Endodermal cell (in vitro differentiated cells): ENCODE results near the gene PRTG. TPM values are rescaled to one million over a fixed set of nuclear protein-coding genes. Genes with fewer than 3 reads are reported as not detected.

ENCODE experiments used
- DNase-seq: peaks from one replicate; pipeline ENCODE4 v3.0.0-alpha.2; 2017
- H3K27ac ChIP-seq: 2 replicates; pipeline ENCODE4 v1.5.1; 2013; ENCODE audit warnings: mild to moderate bottlenecking, low read depth, low read length, moderate library complexity
- H3K27me3 ChIP-seq: 2 replicates; pipeline ENCODE4 v1.6.1; 2013; ENCODE audit warnings: mild to moderate bottlenecking, low read length, moderate library complexity; ENCODE audit not compliant: insufficient read depth, control insufficient read depth, poor library complexity, severe bottlenecking
- H3K36me3 ChIP-seq: 2 replicates; pipeline ENCODE4 v1.7.0; 2013; ENCODE audit warnings: mild to moderate bottlenecking, low read length, moderate library complexity; ENCODE audit not compliant: control insufficient read depth, insufficient read depth
- H3K4me1 ChIP-seq: one replicate; pipeline ENCODE4 v1.7.0; 2013; ENCODE audit warnings: low read length; ENCODE audit not compliant: control insufficient read depth, insufficient read depth
- H3K4me3 ChIP-seq: 2 replicates; pipeline ENCODE4 v1.5.1; 2013; ENCODE audit warnings: mild to moderate bottlenecking, low read length, moderate library complexity
- H3K9ac ChIP-seq: 2 replicates; pipeline ENCODE4 v1.6.1; 2013; ENCODE audit warnings: mild to moderate bottlenecking, low read length, moderate library complexity; ENCODE audit not compliant: poor library complexity, severe bottlenecking; ENCODE audit errors: extremely low read depth
- H3K9me3 ChIP-seq: 2 replicates; pipeline ENCODE4 v1.6.1; 2013; ENCODE audit warnings: mild to moderate bottlenecking, low read length, moderate library complexity; ENCODE audit not compliant: control insufficient read depth
- H3K27ac Mint-ChIP-seq: 2 replicates; pipeline ENCODE4 v1.8.0; 2020; ENCODE audit warnings: mixed read lengths
- H3K27me3 Mint-ChIP-seq: 2 replicates; pipeline ENCODE4 v1.8.0; 2021; ENCODE audit warnings: mild to moderate bottlenecking, mixed read lengths; ENCODE audit not compliant: insufficient read depth
- H3K36me3 Mint-ChIP-seq: 2 replicates; pipeline ENCODE4 v1.8.0; 2020; ENCODE audit warnings: low read depth, mixed read lengths
- H3K4me1 Mint-ChIP-seq: 2 replicates; pipeline ENCODE4 v1.8.0; 2020; ENCODE audit warnings: mixed read lengths
- H3K4me3 Mint-ChIP-seq: 2 replicates; pipeline ENCODE4 v1.8.0; 2020; ENCODE audit warnings: mild to moderate bottlenecking, moderate library complexity, mixed read lengths
- H3K9me3 Mint-ChIP-seq: 2 replicates; pipeline ENCODE4 v1.8.0; 2020; ENCODE audit warnings: mild to moderate bottlenecking, mixed read lengths
- WGBS, 2 experiments: methylation state at CpG; one replicate each; pipeline versions ENCODE4 v1.1.5 to v1.1.7; 2013; ENCODE audit warnings: missing lambda C conversion rate in 2 of 2, mixed read lengths in 1 of 2; ENCODE audit not compliant: insufficient coverage in 1 of 2, insufficient read length in 1 of 2; 5-methylcytosine and 5-hydroxymethylcytosine counted together
- long read RNA-seq, 4 experiments: library from polyadenylated mRNA in 2 of 4; library from RNA in 1 of 4; library from capped mRNA in 1 of 4; stranded (forward) in 3 of 4; unstranded in 1 of 4; transcript quantifications; one replicate each; pipeline ENCODE4 v2.0.0, GENCODE V29; 2020 to 2021; ENCODE audit warnings: inconsistent platforms in 1 of 4
- polyA plus RNA-seq, 2 experiments: library from polyadenylated mRNA; stranded (reverse); fragments of 50-300 nt; gene quantifications; one replicate each; pipeline ENCODE4 v1.2.3, GENCODE V29; 2013
- total RNA-seq, 2 donors: library from RNA; stranded (reverse); fragmentation: NEBNext Ultra II Directional in 1 of 2; extraction: Animal tissue kit (Norgen Biotek cat#: 25700) in 1 of 2; gene quantifications; 2 replicates in 1 of 2; 3 replicates in 1 of 2; pipeline ENCODE4 v1.2.1, GENCODE V29; 2021
- TF ChIP-seq, protein P1 (sequence below): fragments of 200-600 bp; sonication (generic); conservative IDR thresholded peaks from 2 replicates; pipeline ENCODE4 v1.5.0; 2021; ENCODE audit warnings: antibody characterized with exemption, mild to moderate bottlenecking

The PRTG gene, protein sequence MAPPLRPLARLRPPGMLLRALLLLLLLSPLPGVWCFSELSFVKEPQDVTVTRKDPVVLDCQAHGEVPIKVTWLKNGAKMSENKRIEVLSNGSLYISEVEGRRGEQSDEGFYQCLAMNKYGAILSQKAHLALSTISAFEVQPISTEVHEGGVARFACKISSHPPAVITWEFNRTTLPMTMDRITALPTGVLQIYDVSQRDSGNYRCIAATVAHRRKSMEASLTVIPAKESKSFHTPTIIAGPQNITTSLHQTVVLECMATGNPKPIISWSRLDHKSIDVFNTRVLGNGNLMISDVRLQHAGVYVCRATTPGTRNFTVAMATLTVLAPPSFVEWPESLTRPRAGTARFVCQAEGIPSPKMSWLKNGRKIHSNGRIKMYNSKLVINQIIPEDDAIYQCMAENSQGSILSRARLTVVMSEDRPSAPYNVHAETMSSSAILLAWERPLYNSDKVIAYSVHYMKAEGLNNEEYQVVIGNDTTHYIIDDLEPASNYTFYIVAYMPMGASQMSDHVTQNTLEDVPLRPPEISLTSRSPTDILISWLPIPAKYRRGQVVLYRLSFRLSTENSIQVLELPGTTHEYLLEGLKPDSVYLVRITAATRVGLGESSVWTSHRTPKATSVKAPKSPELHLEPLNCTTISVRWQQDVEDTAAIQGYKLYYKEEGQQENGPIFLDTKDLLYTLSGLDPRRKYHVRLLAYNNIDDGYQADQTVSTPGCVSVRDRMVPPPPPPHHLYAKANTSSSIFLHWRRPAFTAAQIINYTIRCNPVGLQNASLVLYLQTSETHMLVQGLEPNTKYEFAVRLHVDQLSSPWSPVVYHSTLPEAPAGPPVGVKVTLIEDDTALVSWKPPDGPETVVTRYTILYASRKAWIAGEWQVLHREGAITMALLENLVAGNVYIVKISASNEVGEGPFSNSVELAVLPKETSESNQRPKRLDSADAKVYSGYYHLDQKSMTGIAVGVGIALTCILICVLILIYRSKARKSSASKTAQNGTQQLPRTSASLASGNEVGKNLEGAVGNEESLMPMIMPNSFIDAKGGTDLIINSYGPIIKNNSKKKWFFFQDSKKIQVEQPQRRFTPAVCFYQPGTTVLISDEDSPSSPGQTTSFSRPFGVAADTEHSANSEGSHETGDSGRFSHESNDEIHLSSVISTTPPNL
- total RNA-seq, result 10 to 100 TPM; 32.6 to 51.5 TPM
- 105 TPM for polyA plus RNA-seq (2013, experiment 1 of 2)
- 115 TPM for polyA plus RNA-seq (2013, experiment 2 of 2)
- long read RNA-seq, experiment 1, partial matches to known transcripts, result 0 of 20 reads
- long read RNA-seq, experiment 1, other reads (novel, unspliced or antisense), result 19 of 20 reads
- long read RNA-seq, experiment 2, full-length matches to known transcripts, result 4 of 16 reads
- long read RNA-seq, experiment 2, partial matches to known transcripts, result 1 of 16 reads
- long read RNA-seq, experiment 2, other reads (novel, unspliced or antisense), result 11 of 16 reads
- long read RNA-seq, experiment 3, full-length matches to known transcripts, result 2 of 5 reads
- long read RNA-seq, experiment 3, partial matches to known transcripts, result 1 of 5 reads
- long read RNA-seq, experiment 3, other reads (novel, unspliced or antisense), result 2 of 5 reads
- long read RNA-seq, experiment 4, result 0 reads

DNA sequence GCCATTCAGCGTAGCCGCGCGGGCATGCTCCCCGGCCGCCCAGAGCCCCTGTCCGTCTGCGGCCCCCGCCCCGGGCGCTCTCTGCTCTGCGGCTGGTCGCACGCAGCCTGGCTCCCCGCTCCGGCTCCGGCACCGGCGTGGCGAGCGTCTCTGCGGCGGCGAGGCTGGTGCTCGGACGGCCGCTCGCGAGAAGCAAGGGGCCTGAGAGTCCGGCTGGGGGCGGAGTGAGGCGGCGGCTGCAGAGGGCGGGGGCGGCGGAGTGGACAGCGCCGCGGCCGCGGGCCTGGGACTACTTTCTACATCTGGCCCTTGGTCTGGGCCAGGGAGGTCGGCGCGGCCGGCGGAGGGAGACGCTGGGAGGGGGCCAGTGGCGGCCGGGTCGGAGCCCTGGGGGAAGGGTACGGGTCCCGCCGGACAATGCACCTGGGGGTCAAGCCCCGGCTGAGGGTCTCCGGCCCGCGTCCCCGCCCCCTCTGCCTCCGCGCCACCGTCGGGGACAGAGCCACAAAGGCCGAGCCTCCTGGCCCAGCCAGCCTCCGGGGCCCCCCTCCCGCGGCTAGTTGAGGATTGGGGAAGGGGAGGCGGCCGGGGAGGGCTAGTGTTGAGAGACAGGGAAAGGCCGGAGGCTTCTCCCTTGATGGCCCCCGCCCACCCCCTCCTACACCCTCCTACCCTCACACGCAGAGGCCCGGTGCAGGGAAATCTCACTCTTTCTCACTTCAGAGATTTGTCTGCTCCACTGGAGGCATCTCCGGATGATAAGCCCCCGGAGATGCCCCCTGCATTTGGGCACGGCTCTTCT lies at the start of gene PRTG:
TSS of gene PRTG (minus strand) at position 226 of the 802 bp plus-strand sequence. CDS start at position 5, 221 bp downstream.
- Mint-ChIP-seq H3K4me1 (peaks cover 17% of the 10 kb centered on the region), H3K9me3 (no peaks in the 10 kb centered on the region), H3K4me3 (no peak within 1 kb of the TSS), H3K36me3 (no peaks in the 10 kb centered on the region), H3K27me3 (peaks cover 48% of the 10 kb centered on the region), H3K27ac (no peak within 1 kb of the TSS)
- no peaks in the 10 kb centered on the region for H3K36me3 ChIP-seq
- H3K9ac ChIP-seq, result peak within 1 kb of the TSS; percentile 50
- WGBS, 2 experiments, result 0 to 2% methylated on average over 17 to 73 of the region's 75 CpGs
- H3K4me1 ChIP-seq, result peaks cover 17% of the 10 kb centered on the region
- TF ChIP-seq, protein P1, sequence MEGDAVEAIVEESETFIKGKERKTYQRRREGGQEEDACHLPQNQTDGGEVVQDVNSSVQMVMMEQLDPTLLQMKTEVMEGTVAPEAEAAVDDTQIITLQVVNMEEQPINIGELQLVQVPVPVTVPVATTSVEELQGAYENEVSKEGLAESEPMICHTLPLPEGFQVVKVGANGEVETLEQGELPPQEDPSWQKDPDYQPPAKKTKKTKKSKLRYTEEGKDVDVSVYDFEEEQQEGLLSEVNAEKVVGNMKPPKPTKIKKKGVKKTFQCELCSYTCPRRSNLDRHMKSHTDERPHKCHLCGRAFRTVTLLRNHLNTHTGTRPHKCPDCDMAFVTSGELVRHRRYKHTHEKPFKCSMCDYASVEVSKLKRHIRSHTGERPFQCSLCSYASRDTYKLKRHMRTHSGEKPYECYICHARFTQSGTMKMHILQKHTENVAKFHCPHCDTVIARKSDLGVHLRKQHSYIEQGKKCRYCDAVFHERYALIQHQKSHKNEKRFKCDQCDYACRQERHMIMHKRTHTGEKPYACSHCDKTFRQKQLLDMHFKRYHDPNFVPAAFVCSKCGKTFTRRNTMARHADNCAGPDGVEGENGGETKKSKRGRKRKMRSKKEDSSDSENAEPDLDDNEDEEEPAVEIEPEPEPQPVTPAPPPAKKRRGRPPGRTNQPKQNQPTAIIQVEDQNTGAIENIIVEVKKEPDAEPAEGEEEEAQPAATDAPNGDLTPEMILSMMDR, result no peak
- H3K4me3 ChIP-seq, result peak within 1 kb of the TSS; percentile 87
- H3K27me3 ChIP-seq, result peaks cover 63% of the 10 kb centered on the region
- H3K27ac ChIP-seq, result peak within 1 kb of the TSS; percentile 88
- H3K9me3 ChIP-seq, result no peaks in the 10 kb centered on the region
- DNase-seq, result peak; percentile 90

DNA sequence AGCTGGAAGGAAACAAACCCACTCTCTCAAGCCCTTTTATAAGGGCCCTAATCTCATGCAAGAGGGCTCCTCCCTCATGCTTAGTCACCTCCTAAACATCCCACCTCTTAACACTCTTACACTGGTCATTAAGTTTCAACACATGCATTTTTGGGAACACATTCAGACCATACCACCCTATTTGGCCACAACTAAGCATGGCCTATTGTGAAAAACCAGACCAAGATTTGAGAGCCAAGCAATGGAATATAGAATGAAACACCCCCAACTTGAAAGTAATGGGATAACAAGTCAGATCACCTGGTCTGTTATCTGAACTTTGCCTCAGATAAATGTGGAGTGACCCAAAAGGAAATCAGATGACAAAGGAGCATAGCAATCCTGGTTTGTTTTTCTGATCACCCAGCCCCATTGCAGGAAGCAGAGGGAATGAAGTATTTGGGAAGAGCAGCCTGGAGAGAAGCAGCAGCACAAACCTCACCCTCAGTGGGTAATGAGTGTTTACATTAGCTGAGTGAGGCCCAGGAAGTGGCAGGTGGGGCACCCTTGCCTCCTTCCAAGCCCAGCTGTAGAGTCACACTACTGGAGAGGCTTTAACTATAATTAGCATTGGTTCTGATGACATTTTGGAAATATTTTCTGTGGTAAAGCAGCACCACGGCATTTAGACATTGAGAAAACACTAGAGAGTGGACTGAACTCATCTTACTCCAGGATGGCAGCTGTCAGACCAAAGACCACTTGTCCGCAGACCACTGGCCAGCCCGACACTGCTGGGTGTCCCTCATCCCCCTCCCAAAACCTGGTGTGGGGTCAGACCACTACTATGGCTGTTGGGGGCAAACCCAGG lies 48.8 kb upstream of the PRTG start:
- 94 to 100% methylated on average over 3 of the region's 3 CpGs for WGBS, 2 experiments
- Mint-ChIP-seq H3K27ac (peak overlapping the region; percentile 77), H3K27me3 (peaks cover 37% of the 10 kb centered on the region), H3K4me3 (no peak overlapping the region), H3K36me3 (peaks cover 2% of the 10 kb centered on the region), H3K9me3 (peaks cover 23% of the 10 kb centered on the region), H3K4me1 (peaks cover 12% of the 10 kb centered on the region)
- H3K4me3 ChIP-seq, result peak overlapping the region; percentile 31
- no peak for DNase-seq
- no peaks in the 10 kb centered on the region for H3K4me1 ChIP-seq
- peaks cover 10% of the 10 kb centered on the region for H3K27me3 ChIP-seq
- peaks cover 23% of the 10 kb centered on the region for H3K9me3 ChIP-seq
- TF ChIP-seq, protein P1, result no peak
- H3K9ac ChIP-seq, result no peak overlapping the region
- H3K27ac ChIP-seq, result no peak overlapping the region
- H3K36me3 ChIP-seq, result no peaks in the 10 kb centered on the region
